Osteoblast (primary cell): ENCODE data around the gene CHERP. TPM values are rescaled to one million over a fixed set of nuclear protein-coding genes. Genes with fewer than 3 reads are reported as not detected.

Experiments
- DNase-seq: peaks from one replicate; pipeline ENCODE4 v3.0.0; 2011; ENCODE audit warnings: low spot score, mixed read lengths; ENCODE audit not compliant: insufficient read length; ENCODE audit errors: missing footprints
- H2AFZ ChIP-seq: 2 replicates; pipeline ENCODE4 v1.6.0; 2011; ENCODE audit warnings: mild to moderate bottlenecking, low read length
- H3K27ac ChIP-seq: 2 replicates; pipeline ENCODE4 v1.5.1; 2011; ENCODE audit warnings: mild to moderate bottlenecking, low read depth, low read length, moderate library complexity
- H3K27me3 ChIP-seq: 2 replicates; pipeline ENCODE4 v1.6.0; 2012; ENCODE audit warnings: mild to moderate bottlenecking, control low read depth, inconsistent platforms, low read length, moderate library complexity; ENCODE audit not compliant: insufficient read depth
- H3K36me3 ChIP-seq: 2 replicates; pipeline ENCODE4 v1.5.1; 2011; ENCODE audit warnings: mild to moderate bottlenecking, low read length, control low read depth, moderate library complexity; ENCODE audit not compliant: insufficient read depth
- H3K4me1 ChIP-seq: 2 replicates; pipeline ENCODE4 v1.5.1; 2011; ENCODE audit warnings: mild to moderate bottlenecking, low read length, control low read depth, moderate library complexity; ENCODE audit not compliant: insufficient read depth
- H3K4me2 ChIP-seq: 2 replicates; pipeline ENCODE4 v1.6.0; 2011; ENCODE audit warnings: mild to moderate bottlenecking, low read length; ENCODE audit not compliant: insufficient read depth
- H3K4me3 ChIP-seq: fragments of 200-600 bp; sonication (generic); 3 replicates; pipeline ENCODE4 v1.5.1; 2012; ENCODE audit warnings: mild to moderate bottlenecking, low read length, inconsistent platforms; ENCODE audit not compliant: insufficient read depth
- H3K79me2 ChIP-seq: 2 replicates; pipeline ENCODE4 v1.6.0; 2012; ENCODE audit warnings: mild to moderate bottlenecking, low read length, control low read depth, inconsistent platforms; ENCODE audit not compliant: insufficient read depth
- H3K9me3 ChIP-seq: 2 replicates; pipeline ENCODE4 v1.5.1; 2011; ENCODE audit warnings: low read depth, low read length, control low read depth
- H4K20me1 ChIP-seq: 2 replicates; pipeline ENCODE4 v1.6.0; 2012; ENCODE audit warnings: mild to moderate bottlenecking, low read length, control low read depth; ENCODE audit not compliant: insufficient read depth
- CTCF ChIP-seq: IDR thresholded peaks from 2 replicates; pipeline ENCODE4 v1.5.1; 2011; ENCODE audit warnings: mild to moderate bottlenecking, low read depth, low read length, moderate library complexity; ENCODE audit errors: extremely low read depth
- total RNA-seq: library from RNA; depleted of rRNA; stranded (reverse); fragments of >200 nt; gene quantifications from 2 replicates; pipeline ENCODE4 v1.2.3, GENCODE V29; 2012

CHERP gene
- total RNA-seq, 1 donor = 5.8 TPM

- Histone ChIP-seq H4K20me1 (peaks cover 54% of the 10 kb centered on the region), H3K27ac (peak within 1 kb of the TSS; percentile 93), H3K4me2 (peak within 1 kb of the TSS; percentile 98), H3K27me3 (no peaks in the 10 kb centered on the region), H3K36me3 (peaks cover 36% of the 10 kb centered on the region), H3K4me3 (peak within 1 kb of the TSS; percentile 100), H2AFZ (peak within 1 kb of the TSS; percentile 67), H3K9me3 (no peaks in the 10 kb centered on the region), H3K79me2 (peaks cover 96% of the 10 kb centered on the region), H3K4me1 (peaks cover 26% of the 10 kb centered on the region)
- no peak for TF ChIP-seq CTCF
- peak; percentile 100 for DNase-seq
These were observed 30.3 kb upstream of the CHERP start, which contains the start of gene SLC35E1 for GRCh38 chr19:16572332-16573211. Gene SLC35E1, minus strand, starts transcription at chr19:16572415. Its CDS starts 51 bp downstream, at chr19:16572364.

GRCh38 chr19:16571822-16572331 lies 29.6 kb upstream of the CHERP start:
- peaks cover 26% of the 10 kb centered on the region for H3K4me1 ChIP-seq
- TF ChIP-seq CTCF = no peak
- H3K4me2 ChIP-seq = peak overlapping the region; percentile 97
- DNase-seq = peak; percentile 92
- peaks cover 53% of the 10 kb centered on the region for H4K20me1 ChIP-seq
- no peaks in the 10 kb centered on the region for H3K9me3 ChIP-seq
- peak overlapping the region; percentile 100 for H3K4me3 ChIP-seq
- peaks cover 95% of the 10 kb centered on the region for H3K79me2 ChIP-seq
- peak overlapping the region; percentile 82 for H3K27ac ChIP-seq
- peaks cover 38% of the 10 kb centered on the region for H3K36me3 ChIP-seq
- no peaks in the 10 kb centered on the region for H3K27me3 ChIP-seq
- H2AFZ ChIP-seq = peak overlapping the region; percentile 59

- Histone ChIP-seq H3K27ac (peak overlapping the region; percentile 82), H3K4me1 (peaks cover 26% of the 10 kb centered on the region), H4K20me1 (peaks cover 51% of the 10 kb centered on the region), H3K79me2 (peaks cover 93% of the 10 kb centered on the region), H3K36me3 (peaks cover 38% of the 10 kb centered on the region), H3K4me2 (peak overlapping the region; percentile 97), H3K4me3 (peak overlapping the region; percentile 100), H3K9me3 (no peaks in the 10 kb centered on the region), H2AFZ (peak overlapping the region; percentile 59), H3K27me3 (no peaks in the 10 kb centered on the region)
- peak; percentile 96 for DNase-seq
- no peak for TF ChIP-seq CTCF
These were observed 29.0 kb upstream of the CHERP start for GRCh38 chr19:16571283-16571682.
